HG03520 (cell line): ENCODE data around the gene EDN3.

Experiments used
- ATAC-seq: cut with Tn5 transposase; IDR thresholded peaks from one replicate; pipeline ENCODE4 v1.9.1; 2021; ENCODE audit warnings: mild to moderate bottlenecking, moderate library complexity; ENCODE audit not compliant: unreplicated experiment

The EDN3 gene

GRCh38 chr20:59360934-59361333 lies 60.5 kb downstream of the EDN3 start:
- no peak for ATAC-seq

GRCh38 chr20:59361411-59361810 lies 61.0 kb downstream of the EDN3 start:
- no peak for ATAC-seq

- ATAC-seq = no peak
Measured at GRCh38 chr20:59363101-59363500, 62.7 kb downstream of the EDN3 start.

- no peak for ATAC-seq
Measured at GRCh38 chr20:59364611-59365010, 64.2 kb downstream of the EDN3 start.

- no peak for ATAC-seq
Measured at GRCh38 chr20:59365611-59366285, 65.3 kb downstream of the EDN3 start.

GRCh38 chr20:59371431-59371830 lies 71.0 kb downstream of the EDN3 start:
- ATAC-seq = no peak

GRCh38 chr20:59374261-59374660 lies 73.8 kb downstream of the EDN3 start:
- no peak for ATAC-seq

- ATAC-seq = no peak
Measured at GRCh38 chr20:59375541-59375940, 75.1 kb downstream of the EDN3 start.
